SK-N-SH (cell line): ENCODE results near the gene S100P. TPM values are rescaled to one million over a fixed set of nuclear protein-coding genes. Genes with fewer than 3 reads are reported as not detected.

Experiments used
- CTCF ChIA-PET: fragments of 300-600, 350-600 bp; formaldehyde crosslinking; extraction: SDS; loops from one replicate; lab custom pipeline; 2021; lab: Yijun Ruan, JAX
- POLR2A ChIA-PET: fragments of 350-600 bp; sonication (Branson Sonifier 250); formaldehyde crosslinking; extraction: SDS; loops from one replicate; lab custom pipeline; 2020; ENCODE audit warnings: antibody characterized with exemption, inconsistent platforms; lab: Yijun Ruan, JAX
- DNase-seq: peaks from one replicate; pipeline ENCODE4 v3.0.0; 2012
- H2AFZ ChIP-seq: fragments of 200-600 bp; sonication (generic); 2 replicates; pipeline ENCODE4 v1.8.1; 2016; ENCODE audit warnings: antibody characterized with exemption, mild to moderate bottlenecking, low read depth
- H3F3A ChIP-seq: fragments of 200-600 bp; sonication (generic); replicated peaks from 2 replicates; pipeline ENCODE3; 2016; ENCODE audit warnings: antibody characterized with exemption, mild to moderate bottlenecking; ENCODE audit not compliant: insufficient read depth
- H3K27ac ChIP-seq, 2 experiments: fragments of 200-500 bp in 1 of 2; fragments of 200-600 bp in 1 of 2; sonication (Bioruptor generic) in 1 of 2; sonication (generic), shearing (Covaris generic) in 1 of 2; 2 replicates each; pipeline versions ENCODE4 v1.5.1 to v1.6.1; 2014 to 2016; ENCODE audit warnings: low read depth in 2 of 2, inconsistent platforms in 1 of 2, low read length in 1 of 2, mild to moderate bottlenecking in 1 of 2, mixed read lengths in 1 of 2
- H3K27me3 ChIP-seq: fragments of 200-600 bp; sonication (generic), shearing (Covaris generic); 2 replicates; pipeline ENCODE4 v1.6.1; 2016; ENCODE audit warnings: mixed run types; ENCODE audit not compliant: insufficient read depth
- H3K36me3 ChIP-seq, 2 experiments: fragments of 200-500 bp in 1 of 2; fragments of 200-600 bp in 1 of 2; sonication (Bioruptor generic) in 1 of 2; sonication (generic) in 1 of 2; replicated peaks in 1 of 2; 2 replicates each; pipeline versions ENCODE3 to v1.5.1; 2014 to 2016; ENCODE audit warnings: low read length in 1 of 2, mild to moderate bottlenecking in 1 of 2; ENCODE audit not compliant: insufficient read depth in 2 of 2, control insufficient read depth in 1 of 2
- H3K4me1 ChIP-seq, 2 experiments: fragments of 200-500 bp in 1 of 2; fragments of 200-600 bp in 1 of 2; sonication (Bioruptor generic) in 1 of 2; sonication (generic), shearing (Covaris generic) in 1 of 2; 2 replicates each; pipeline versions ENCODE4 v1.5.1 to v1.6.1; 2014 to 2016; ENCODE audit warnings: low read depth in 1 of 2, low read length in 1 of 2, mixed run types in 1 of 2; ENCODE audit not compliant: insufficient read depth in 2 of 2, control insufficient read depth in 1 of 2
- H3K4me2 ChIP-seq: fragments of 200-600 bp; sonication (generic), shearing (Covaris generic); 2 replicates; pipeline ENCODE4 v1.6.1; 2017; ENCODE audit warnings: mixed run types
- H3K4me3 ChIP-seq, 2 experiments: fragments of 200-500 bp in 1 of 2; fragments of 200-600 bp in 1 of 2; sonication (Bioruptor generic) in 1 of 2; sonication (generic), shearing (Covaris generic) in 1 of 2; 2 replicates each; pipeline versions ENCODE4 v1.5.1 to v1.8.1; 2014 to 2016; ENCODE audit warnings: low read depth in 2 of 2, inconsistent platforms in 1 of 2, low read length in 1 of 2, mild to moderate bottlenecking in 1 of 2, mixed read lengths in 1 of 2, moderate library complexity in 1 of 2
- H3K79me2 ChIP-seq: fragments of 200-600 bp; sonication (generic); 2 replicates; pipeline ENCODE4 v1.8.1; 2017; ENCODE audit warnings: mild to moderate bottlenecking; ENCODE audit not compliant: insufficient read depth
- H3K9ac ChIP-seq: fragments of 200-600 bp; sonication (generic); 2 replicates; pipeline ENCODE4 v1.6.1; 2017; ENCODE audit warnings: mixed run types
- H3K9me2 ChIP-seq: fragments of 200-600 bp; sonication (generic); 2 replicates; pipeline ENCODE4 v1.6.1; 2017; ENCODE audit warnings: mixed run types
- H3K9me3 ChIP-seq: fragments of 200-600 bp; sonication (generic); 2 replicates; pipeline ENCODE4 v1.6.1; 2017; ENCODE audit warnings: mixed run types, mild to moderate bottlenecking, moderate library complexity
- H4K20me1 ChIP-seq: fragments of 200-600 bp; sonication (generic); 2 replicates; pipeline ENCODE4 v1.6.1; 2017; ENCODE audit warnings: mild to moderate bottlenecking, mixed run types; ENCODE audit not compliant: insufficient read depth
- CHD2 ChIP-seq: fragments of 150-350 bp; IDR thresholded peaks from 2 replicates; pipeline ENCODE4 v1.6.1; 2018; ENCODE audit warnings: low read length; ENCODE audit not compliant: partially characterized antibody
- ELF1 ChIP-seq: IDR thresholded peaks from 2 replicates; pipeline ENCODE4 v1.4.0; 2012
- EZH2phosphoT487 ChIP-seq: fragments of 200-600 bp; sonication (generic); IDR thresholded peaks from 2 replicates; pipeline ENCODE4 v1.6.1; 2017; ENCODE audit warnings: low read depth, mixed run types, mild to moderate bottlenecking, antibody characterized with exemption, moderate library complexity, borderline replicate concordance
- FOSL2 ChIP-seq: IDR thresholded peaks from 2 replicates; pipeline ENCODE4 v1.4.0; 2012; ENCODE audit warnings: low read depth, mild to moderate bottlenecking, moderate library complexity, borderline replicate concordance
- FOXM1 ChIP-seq: IDR thresholded peaks from 2 replicates; pipeline ENCODE4 v1.4.0; 2012; ENCODE audit warnings: low read depth, mild to moderate bottlenecking
- GABPA ChIP-seq: IDR thresholded peaks from 2 replicates; pipeline ENCODE4 v1.4.0; 2012; ENCODE audit warnings: low read depth, mild to moderate bottlenecking
- MEF2A ChIP-seq: IDR thresholded peaks from 2 replicates; pipeline ENCODE4 v1.4.0; 2012; ENCODE audit warnings: low read depth, borderline replicate concordance
- NFIC ChIP-seq: IDR thresholded peaks from 2 replicates; pipeline ENCODE4 v1.4.0; 2012; ENCODE audit warnings: borderline replicate concordance
- NRF1 ChIP-seq: IDR thresholded peaks from 2 replicates; pipeline ENCODE4 v1.6.1; 2012; ENCODE audit warnings: low read depth, mild to moderate bottlenecking, low read length
- POLR2AphosphoS5 ChIP-seq: IDR thresholded peaks from 2 replicates; pipeline ENCODE4 v1.6.1; 2012; ENCODE audit warnings: low read depth, low read length
- RAD21 ChIP-seq: IDR thresholded peaks from 2 replicates; pipeline ENCODE4 v1.6.1; 2012; ENCODE audit warnings: mild to moderate bottlenecking, low read length
- RFX5 ChIP-seq: IDR thresholded peaks from 2 replicates; pipeline ENCODE4 v1.6.1; 2012; ENCODE audit warnings: mild to moderate bottlenecking, improper control_type of control experiment, low read length
- TCF12 ChIP-seq: IDR thresholded peaks from 2 replicates; pipeline ENCODE4 v1.4.0; 2012
- YY1 ChIP-seq: IDR thresholded peaks from 2 replicates; pipeline ENCODE4 v1.4.0; 2012; ENCODE audit warnings: low read depth, mild to moderate bottlenecking
- WGBS: methylation state at CpG from one replicate; pipeline ENCODE4 v1.1.6; 2017; ENCODE audit warnings: low lambda C conversion rate; 5-methylcytosine and 5-hydroxymethylcytosine counted together
- polyA plus RNA-seq, 3 experiments: library from polyadenylated mRNA; depleted of rRNA; stranded (reverse); fragments of >200 nt; gene quantifications; 2 replicates each; pipeline ENCODE4 v1.2.3, GENCODE V29; 2012
- TF ChIP-seq, protein P1 (sequence below): fragments of 150-350 bp; IDR thresholded peaks from 2 replicates; pipeline ENCODE4 v1.6.1; 2016; ENCODE audit warnings: mild to moderate bottlenecking, low read depth, low read length
- TF ChIP-seq, protein P2 (sequence below): fragments of 150-350 bp; IDR thresholded peaks from 2 replicates; pipeline ENCODE4 v1.6.1; 2017; ENCODE audit warnings: antibody characterized with exemption, low read length, low read depth, borderline replicate concordance

Gene S100P
- polyA plus RNA-seq, 1 of the 3 experiments (the other 2 are of a cell fraction): not detected

DNA sequence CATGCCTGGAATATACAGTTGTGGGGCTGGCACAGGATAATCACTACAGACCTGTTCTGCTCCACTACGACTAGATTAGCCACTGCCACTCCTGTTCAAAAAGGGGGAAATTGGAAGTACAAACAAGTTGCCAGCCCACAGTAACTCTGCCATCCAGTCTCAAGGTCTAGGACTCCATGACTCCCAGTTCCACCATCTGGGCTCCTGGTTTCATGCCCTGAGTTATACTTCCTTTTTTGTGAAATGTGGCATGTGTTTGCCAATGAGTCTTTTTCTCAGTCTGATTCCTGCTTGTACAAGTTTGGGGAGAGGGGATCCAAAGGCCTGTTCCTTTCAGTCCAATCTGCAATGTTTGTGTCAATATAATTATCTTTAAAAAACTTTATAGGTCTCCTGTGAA, 21.3 kb downstream of the S100P start:
- 17% methylated on average over 1 of the region's 1 CpG for WGBS
- H3K9me2 ChIP-seq: no peaks in the 10 kb centered on the region
- POLR2A ChIA-PET: no interaction called here
- H3F3A ChIP-seq: peaks cover 8% of the 10 kb centered on the region
- H3K36me3 ChIP-seq: no peaks in the 10 kb centered on the region
- peaks cover 0 to 6% of the 10 kb centered on the region in 2 experiments; a peak in 2 of 4 replicates for H3K4me1 ChIP-seq
- peaks cover 25% of the 10 kb centered on the region for H3K79me2 ChIP-seq
- peak overlapping the region; percentile 98; the same call in 1 of the 2 replicates for H3K4me2 ChIP-seq
- H3K27me3 ChIP-seq: no peaks in the 10 kb centered on the region
- no peak overlapping the region for H3K9ac ChIP-seq
- peaks cover 18% of the 10 kb centered on the region; the same call in 1 of the 2 replicates for H4K20me1 ChIP-seq
- CTCF ChIA-PET: interaction anchor here (10.2 kb wide), 1 partner anchor 160 kb away, joined by 204 read pairs; no protein-coding TSS in a partner anchor
- DNase-seq: no peak
- no peak overlapping the region for H3K4me3 ChIP-seq
- H3K9me3 ChIP-seq: no peaks in the 10 kb centered on the region
- H3K27ac ChIP-seq: no peak overlapping the region
- TF ChIP-seq MEF2A (no peak), GABPA (no peak), TCF12 (no peak), NFIC (no peak), RFX5 (no peak), ELF1 (no peak), RAD21 (no peak), NRF1 (no peak), CHD2 (no peak), POLR2AphosphoS5 (no peak)
- TF ChIP-seq, all 33 proteins: peak for 0
- peak overlapping the region; percentile 78; the same call in 1 of the 2 replicates for H2AFZ ChIP-seq

DNA sequence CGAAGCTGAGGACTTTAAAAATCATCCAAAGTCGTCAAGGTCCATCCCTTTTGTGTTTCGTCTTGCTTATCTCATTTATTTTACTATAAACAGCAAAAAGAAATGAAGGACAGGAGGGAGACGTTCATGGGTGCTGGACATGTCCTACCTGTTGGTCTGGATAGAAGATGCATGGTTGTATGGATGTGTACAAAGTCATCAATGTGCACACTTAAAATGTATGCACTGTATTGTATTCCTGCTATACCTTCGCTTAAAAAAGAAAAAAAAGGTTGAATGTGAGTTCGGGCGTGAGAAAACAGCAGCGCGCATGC, 22.0 kb downstream of the S100P start:
- Histone ChIP-seq H2AFZ (peak overlapping the region; percentile 78), H4K20me1 (peaks cover 18% of the 10 kb centered on the region; the same call in 1 of the 2 replicates), H3K9me2 (no peaks in the 10 kb centered on the region), H3K4me3 (peak overlapping the region; percentile 81 to 83; a peak in 3 of 4 replicates), H3K27ac (peak overlapping the region; percentile 60 to 81), H3K27me3 (no peaks in the 10 kb centered on the region), H3K4me1 (peaks cover 0 to 4% of the 10 kb centered on the region in 2 experiments; a peak in 2 of 4 replicates), H3K4me2 (peak overlapping the region; percentile 98; the same call in 1 of the 2 replicates), H3F3A (peaks cover 8% of the 10 kb centered on the region), H3K79me2 (peaks cover 25% of the 10 kb centered on the region), H3K36me3 (no peaks in the 10 kb centered on the region), H3K9ac (peak overlapping the region; percentile 81), H3K9me3 (no peaks in the 10 kb centered on the region)
- no peak for DNase-seq
- TF ChIP-seq RFX5 (no peak), NRF1 (no peak), FOXM1 (no peak), FOSL2 (no peak), YY1 (no peak), NFIC (no peak), EZH2phosphoT487 (no peak), MEF2A (no peak)
- TF ChIP-seq, protein P1, sequence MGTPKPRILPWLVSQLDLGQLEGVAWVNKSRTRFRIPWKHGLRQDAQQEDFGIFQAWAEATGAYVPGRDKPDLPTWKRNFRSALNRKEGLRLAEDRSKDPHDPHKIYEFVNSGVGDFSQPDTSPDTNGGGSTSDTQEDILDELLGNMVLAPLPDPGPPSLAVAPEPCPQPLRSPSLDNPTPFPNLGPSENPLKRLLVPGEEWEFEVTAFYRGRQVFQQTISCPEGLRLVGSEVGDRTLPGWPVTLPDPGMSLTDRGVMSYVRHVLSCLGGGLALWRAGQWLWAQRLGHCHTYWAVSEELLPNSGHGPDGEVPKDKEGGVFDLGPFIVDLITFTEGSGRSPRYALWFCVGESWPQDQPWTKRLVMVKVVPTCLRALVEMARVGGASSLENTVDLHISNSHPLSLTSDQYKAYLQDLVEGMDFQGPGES: no peak
- TF ChIP-seq, protein P2, sequence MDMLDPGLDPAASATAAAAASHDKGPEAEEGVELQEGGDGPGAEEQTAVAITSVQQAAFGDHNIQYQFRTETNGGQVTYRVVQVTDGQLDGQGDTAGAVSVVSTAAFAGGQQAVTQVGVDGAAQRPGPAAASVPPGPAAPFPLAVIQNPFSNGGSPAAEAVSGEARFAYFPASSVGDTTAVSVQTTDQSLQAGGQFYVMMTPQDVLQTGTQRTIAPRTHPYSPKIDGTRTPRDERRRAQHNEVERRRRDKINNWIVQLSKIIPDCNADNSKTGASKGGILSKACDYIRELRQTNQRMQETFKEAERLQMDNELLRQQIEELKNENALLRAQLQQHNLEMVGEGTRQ: no peak
- ChIA-PET CTCF (interaction anchor here (10.2 kb wide), 1 partner anchor 160 kb away, joined by 204 read pairs; no protein-coding TSS in a partner anchor), POLR2A (interaction anchor here (1.9 kb wide), 1 partner anchor 194 kb away, joined by 6 read pairs; the partner anchor contains the start of gene TBC1D14)
- 15% methylated on average over 9 of the region's 9 CpGs for WGBS
